LNCaP clone FGC (cell line): ENCODE results near the gene ADSS1.

ENCODE experiments used
- DNase-seq: peaks from one replicate; pipeline ENCODE4 v3.0.0-alpha.2; 2011; ENCODE audit warnings: low read depth
- H3K4me3 ChIP-seq: 2 replicates; pipeline ENCODE4 v1.5.1; 2011; ENCODE audit warnings: mild to moderate bottlenecking, low read depth, low read length, control low read depth
- CTCF ChIP-seq: IDR thresholded peaks from 2 replicates; pipeline ENCODE4 v1.5.1; 2012; ENCODE audit warnings: mild to moderate bottlenecking; ENCODE audit not compliant: control insufficient read depth, insufficient read depth; ENCODE audit errors: extremely low read depth

ADSS1 gene

GRCh38 chr14:104791425-104791824 is 67.4 kb downstream of the ADSS1 start:
- TF ChIP-seq CTCF: no peak
- H3K4me3 ChIP-seq: no peak overlapping the region
- DNase-seq: no peak

- no peak overlapping the region for H3K4me3 ChIP-seq
- TF ChIP-seq CTCF: no peak
- no peak for DNase-seq
Measured at GRCh38 chr14:104792101-104792884, 68.3 kb downstream of the ADSS1 start.

DNA sequence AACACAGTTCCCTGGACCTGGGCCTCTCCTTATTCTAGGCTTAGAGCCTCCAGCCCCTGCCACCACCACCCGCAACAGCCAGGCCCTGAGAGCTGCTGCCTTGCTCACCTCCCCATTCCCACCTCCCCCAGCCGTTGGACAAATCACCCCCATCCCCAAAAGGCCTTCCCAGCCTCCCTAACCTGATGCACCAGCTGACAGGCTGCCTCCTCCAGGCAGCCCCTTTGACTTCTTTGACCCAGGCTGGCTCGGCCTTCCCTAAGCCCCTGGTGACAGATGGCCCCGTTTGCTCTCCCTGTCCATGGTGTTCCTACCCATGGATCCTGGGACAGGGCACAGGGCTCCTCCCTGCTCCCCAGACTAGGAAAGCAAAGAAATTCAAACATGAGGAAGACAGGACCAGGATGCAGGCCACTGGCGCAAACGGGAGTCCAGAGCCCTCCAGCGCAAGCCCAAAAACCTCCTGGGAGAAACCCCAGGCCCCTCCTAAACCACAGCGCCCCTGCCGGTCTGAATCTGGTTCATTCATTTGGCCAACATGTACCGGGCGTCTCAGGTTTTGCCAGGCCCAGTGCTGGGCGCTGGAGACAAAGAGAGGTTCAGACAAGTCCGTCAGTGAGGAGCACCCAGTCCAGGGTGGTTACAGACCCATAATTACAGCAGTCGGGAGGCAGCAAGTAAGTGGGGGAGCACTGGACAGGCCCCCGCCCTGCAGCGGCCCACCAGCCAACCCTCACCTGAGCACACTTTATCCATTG is 69.1 kb downstream of the ADSS1 start:
- peak overlapping the region; percentile 90 for H3K4me3 ChIP-seq
- no peak for DNase-seq
- TF ChIP-seq CTCF: no peak

- TF ChIP-seq CTCF: no peak
- no peak for DNase-seq
- peak overlapping the region; percentile 90 for H3K4me3 ChIP-seq
Measured at GRCh38 chr14:104793703-104793959, 69.6 kb downstream of the ADSS1 start.

GRCh38 chr14:104794099-104794498 is 70.1 kb downstream of the ADSS1 start:
- DNase-seq: no peak
- H3K4me3 ChIP-seq: peak overlapping the region; percentile 90
- no peak for TF ChIP-seq CTCF

- DNase-seq: no peak
- TF ChIP-seq CTCF: peak; percentile 8; the same call in 1 of the 2 replicates
- peak overlapping the region; percentile 90 for H3K4me3 ChIP-seq
Measured at GRCh38 chr14:104794631-104794992, 70.6 kb downstream of the ADSS1 start.
